Small intestine (tissue), 7 donors: ENCODE measurements around the gene SORCS2. TPM values are rescaled to one million over a fixed set of nuclear protein-coding genes. Genes with fewer than 3 reads are reported as not detected.
A peak's percentile ranks its signal among the peaks of the same experiment; 100 is the strongest.

Source experiments
- DNase-seq, 2 donors: peaks; one replicate each; pipeline versions ENCODE4 v3.0.0 to v3.0.0-alpha.2; 2013
- FAIRE-seq: peaks from 2 replicates; lab custom pipeline; 2012; peaks lifted over from hg19 to GRCh38; lab: Jason Lieb, UNC
- H3K27ac ChIP-seq, 3 donors: one replicate each; pipeline ENCODE4 v1.5.1; 2013; ENCODE audit warnings: low read length in 2 of 3, mild to moderate bottlenecking in 2 of 3, control low read depth in 1 of 3, inconsistent platforms in 1 of 3, low read depth in 1 of 3, moderate library complexity in 1 of 3
- H3K27me3 ChIP-seq, 3 donors: one replicate each; pipeline ENCODE4 v1.6.1; 2013; ENCODE audit warnings: low read length in 3 of 3, inconsistent platforms in 1 of 3; ENCODE audit not compliant: control insufficient read depth in 3 of 3, insufficient read depth in 3 of 3
- H3K36me3 ChIP-seq, 3 donors: one replicate each; pipeline ENCODE4 v1.6.1; 2013; ENCODE audit warnings: low read length in 3 of 3, inconsistent platforms in 1 of 3, low read depth in 1 of 3, mild to moderate bottlenecking in 1 of 3, moderate library complexity in 1 of 3; ENCODE audit not compliant: control insufficient read depth in 3 of 3, insufficient read depth in 2 of 3
- H3K4me1 ChIP-seq, 3 donors: one replicate each; pipeline ENCODE4 v1.6.1; 2013; ENCODE audit warnings: low read length in 2 of 3, inconsistent platforms in 1 of 3, low read depth in 1 of 3, mild to moderate bottlenecking in 1 of 3, moderate library complexity in 1 of 3; ENCODE audit not compliant: control insufficient read depth in 3 of 3, insufficient read depth in 2 of 3
- H3K4me3 ChIP-seq, 3 donors: one replicate each; pipeline ENCODE4 v1.5.1; 2013; ENCODE audit warnings: low read length in 3 of 3, control low read depth in 1 of 3, inconsistent platforms in 1 of 3, low read depth in 1 of 3, mild to moderate bottlenecking in 1 of 3, moderate library complexity in 1 of 3
- H3K9me3 ChIP-seq, 2 donors: one replicate each; pipeline ENCODE4 v1.6.1; 2013; ENCODE audit warnings: low read depth in 1 of 2, low read length in 1 of 2; ENCODE audit not compliant: control insufficient read depth in 2 of 2, insufficient read depth in 1 of 2
- WGBS, 3 donors: extraction: QIAGEN DNeasy Blood & Tissue Kit; methylation state at CpG; one replicate each; pipeline ENCODE4 v1.1.7; 2013; 5-methylcytosine and 5-hydroxymethylcytosine counted together
- polyA plus RNA-seq, 4 donors: library from polyadenylated mRNA; stranded (reverse) in 3 of 4; unstranded in 1 of 4; fragments of 200-250 nt in 3 of 4; fragments of 120-200 nt in 1 of 4; gene quantifications; one replicate each; pipeline versions ENCODE4 v1.2.1 to v1.2.3, GENCODE V29; 2013
- donor health status: healthy with polysubstance abuse.
- donor health status: control.
- donor health status: control.
- donor health status: Bipolar disorder and iron deficiency.
- donor health status: healthy.

Gene SORCS2
- polyA plus RNA-seq, 4 donors = 0.63 to 3.3 (median 2.2) TPM; not detected in 1

- Histone ChIP-seq H3K9me3 (no peaks in the 10 kb centered on the region), H3K36me3 (no peaks in the 10 kb centered on the region), H3K4me1 (peaks cover 0 to 14% (median 0%) of the 10 kb centered on the region in 3 donors), H3K27ac (no peak overlapping the region), H3K4me3 (no peak overlapping the region), H3K27me3 (peaks cover 6 to 80% (median 15%) of the 10 kb centered on the region in 3 donors)
- FAIRE-seq (no peak), DNase-seq (no peak)
- 79 to 85% (median 84%) methylated on average over 11 of the region's 11 CpGs for WGBS, 3 donors
Measured at GRCh38 chr4:7190691-7191545, 1.4 kb upstream of the SORCS2 start.

DNA sequence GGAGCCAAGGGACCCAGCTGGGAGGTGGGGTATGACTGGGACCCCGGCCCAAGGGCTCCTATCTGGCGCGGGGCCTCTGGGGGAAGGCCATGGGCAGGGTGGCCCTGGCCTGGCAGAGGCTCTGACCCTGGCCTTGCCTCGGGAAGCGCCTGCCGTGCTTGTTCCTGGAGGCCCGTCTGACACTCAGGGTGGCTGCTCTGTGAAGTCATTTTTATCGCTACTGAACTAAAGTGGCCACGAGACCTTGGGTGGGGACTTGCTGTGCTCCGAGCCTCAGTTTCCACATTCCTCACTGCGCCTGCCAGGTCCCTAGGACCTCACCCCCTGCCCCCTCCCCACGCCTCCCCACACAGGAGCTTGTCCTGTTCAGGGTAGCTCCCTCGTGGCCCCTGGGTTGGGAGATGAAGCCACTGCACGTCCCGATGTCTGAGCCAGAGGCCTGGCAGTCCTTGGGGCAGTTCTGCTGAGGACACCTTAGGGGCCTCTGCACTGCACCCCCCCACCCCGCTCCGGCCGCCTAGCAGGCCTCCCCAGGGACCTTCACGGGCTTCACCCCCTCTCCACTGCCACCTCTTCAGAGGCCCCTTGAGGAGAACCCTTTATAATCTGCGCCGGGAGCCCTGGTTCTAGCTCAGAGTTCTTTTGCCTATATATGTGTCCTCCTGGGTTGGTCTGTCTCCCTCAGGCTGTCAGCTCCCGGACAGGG lies 639 bp upstream of the SORCS2 start:
- WGBS, 3 donors = 71 to 74% (median 72%) methylated on average over 22 of the region's 22 CpGs
- no peak overlapping the region for H3K4me3 ChIP-seq
- no peak for FAIRE-seq
- no peaks in the 10 kb centered on the region for H3K9me3 ChIP-seq
- H3K27me3 ChIP-seq = peaks cover 6 to 79% (median 15%) of the 10 kb centered on the region in 3 donors
- H3K36me3 ChIP-seq = no peaks in the 10 kb centered on the region
- H3K4me1 ChIP-seq = peaks cover 0 to 14% (median 0%) of the 10 kb centered on the region in 3 donors
- no peak for DNase-seq
- no peak overlapping the region for H3K27ac ChIP-seq

- H3K27ac ChIP-seq = no peak overlapping the region
- no peak for DNase-seq
- no peaks in the 10 kb centered on the region for H3K36me3 ChIP-seq
- no peak for FAIRE-seq
- H3K4me1 ChIP-seq = peaks cover 0 to 14% (median 0%) of the 10 kb centered on the region in 3 donors
- WGBS, 3 donors = 4 to 8% (median 7%) methylated on average over 49 to 62 of the region's 62 CpGs
- peak overlapping the region in 2 of 3 donors; percentile 42 to 44 for H3K4me3 ChIP-seq
- peaks cover 6 to 64% (median 11%) of the 10 kb centered on the region in 3 donors for H3K27me3 ChIP-seq
- no peaks in the 10 kb centered on the region for H3K9me3 ChIP-seq
Measured at GRCh38 chr4:7193030-7193958, 956 bp downstream of the SORCS2 start.

DNA sequence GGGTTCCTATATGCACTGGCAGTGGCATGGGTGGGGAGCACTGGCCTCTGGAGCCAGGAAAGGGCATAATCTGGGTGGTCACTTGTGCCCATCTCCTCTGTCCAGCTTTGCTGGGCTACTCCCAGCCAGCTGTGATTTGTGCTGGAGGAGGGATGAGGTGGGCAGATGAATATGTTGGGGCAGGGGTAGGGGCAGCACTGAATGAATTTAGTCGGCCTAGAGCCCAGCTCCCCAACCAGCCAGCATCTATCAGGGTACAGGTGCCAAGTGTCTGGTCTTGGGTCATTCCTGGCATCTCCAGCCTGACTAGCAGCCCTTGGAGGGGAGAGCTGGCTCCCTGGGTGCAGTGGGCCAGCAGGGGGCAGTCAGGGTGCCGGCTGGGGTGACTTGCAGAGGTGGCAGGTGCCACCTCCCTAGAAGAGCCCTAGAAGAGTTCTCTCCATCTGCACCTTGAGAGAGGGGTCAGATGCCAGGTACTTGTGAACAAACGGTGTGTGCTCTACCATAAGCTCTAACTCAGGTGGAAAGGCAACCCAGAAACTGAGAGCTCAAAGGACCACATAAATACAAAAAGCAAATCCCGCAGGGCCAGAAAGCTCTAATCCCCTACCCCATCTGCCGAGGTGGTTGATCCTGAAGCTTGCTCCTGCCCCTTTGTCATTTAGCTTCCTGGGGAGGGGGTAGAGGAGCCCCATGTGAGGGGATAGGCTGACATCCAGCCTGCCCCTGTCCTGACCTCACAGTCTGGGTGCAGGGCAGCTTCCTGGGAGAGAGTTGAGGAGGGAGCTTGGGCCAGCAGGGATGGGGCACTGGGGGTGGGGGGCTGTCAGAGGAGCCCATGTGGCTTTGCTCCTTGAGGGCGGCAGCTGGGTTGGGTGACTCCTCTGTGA lies 2.2 kb downstream of the SORCS2 start:
- H3K9me3 ChIP-seq = no peaks in the 10 kb centered on the region
- no peaks in the 10 kb centered on the region for H3K36me3 ChIP-seq
- H3K4me3 ChIP-seq = no peak overlapping the region
- peaks cover 6 to 51% (median 8%) of the 10 kb centered on the region in 3 donors for H3K27me3 ChIP-seq
- H3K4me1 ChIP-seq = peaks cover 0 to 14% (median 0%) of the 10 kb centered on the region in 3 donors
- no peak for DNase-seq
- WGBS, 3 donors = 31 to 48% (median 44%) methylated on average over 6 of the region's 6 CpGs
- H3K27ac ChIP-seq = no peak overlapping the region
- FAIRE-seq = no peak

DNA sequence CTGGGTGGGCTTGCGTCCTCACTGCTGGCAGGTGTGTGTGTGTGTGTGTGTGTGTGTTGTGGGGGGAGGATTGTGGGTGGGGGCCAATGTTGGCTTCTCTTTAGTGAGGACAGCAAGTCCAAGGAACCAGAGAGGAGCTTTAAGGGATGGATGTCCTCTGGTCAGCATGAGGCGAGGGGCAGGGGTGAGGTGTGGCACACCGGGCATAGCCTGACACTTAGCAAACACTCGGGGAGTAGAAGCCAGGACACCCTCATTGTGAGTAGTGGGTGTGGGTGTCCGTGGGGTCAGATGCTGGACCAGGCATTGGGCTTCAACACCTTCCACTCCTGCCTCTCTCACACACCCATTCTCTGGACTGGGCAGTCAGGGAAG lies 2.8 kb downstream of the SORCS2 start:
- Histone ChIP-seq H3K27me3 (peaks cover 6 to 49% (median 8%) of the 10 kb centered on the region in 3 donors), H3K4me3 (no peak overlapping the region), H3K36me3 (no peaks in the 10 kb centered on the region), H3K4me1 (peaks cover 0 to 14% (median 0%) of the 10 kb centered on the region in 3 donors), H3K27ac (no peak overlapping the region), H3K9me3 (no peaks in the 10 kb centered on the region)
- FAIRE-seq = no peak
- DNase-seq = no peak
- WGBS, 3 donors = 49 to 76% (median 51%) methylated on average over 5 of the region's 5 CpGs

GRCh38 chr4:7195546-7196287 lies 3.4 kb downstream of the SORCS2 start:
- no peak for FAIRE-seq
- DNase-seq = no peak
- Histone ChIP-seq H3K9me3 (no peaks in the 10 kb centered on the region), H3K36me3 (no peaks in the 10 kb centered on the region), H3K4me3 (no peak overlapping the region), H3K27ac (no peak overlapping the region), H3K4me1 (peaks cover 0 to 14% (median 0%) of the 10 kb centered on the region in 3 donors), H3K27me3 (peaks cover 6 to 45% (median 8%) of the 10 kb centered on the region in 3 donors)
- WGBS, 3 donors = 23 to 52% (median 33%) methylated on average over 14 of the region's 14 CpGs

- Histone ChIP-seq H3K9me3 (no peaks in the 10 kb centered on the region), H3K36me3 (no peaks in the 10 kb centered on the region), H3K27me3 (peaks cover 6 to 43% (median 8%) of the 10 kb centered on the region in 3 donors), H3K4me1 (peaks cover 0 to 14% (median 0%) of the 10 kb centered on the region in 3 donors), H3K27ac (no peak overlapping the region), H3K4me3 (no peak overlapping the region)
- WGBS, 3 donors = 34 to 53% (median 42%) methylated on average over 7 of the region's 7 CpGs
- no peak for FAIRE-seq
- no peak for DNase-seq
Measured at GRCh38 chr4:7196288-7196651, 3.9 kb downstream of the SORCS2 start.
